Measurements from ENCODE around the gene IQGAP3. TPM values are rescaled to one million over a fixed set of nuclear protein-coding genes. Genes with fewer than 3 reads are reported as not detected.

The IQGAP3 gene
- total RNA-seq, 1 experiment from 2014 or later, result 48.3 TPM

- POLR2A ChIA-PET, result interaction anchor here (0.6 to 1.7 kb wide), 4 partner anchors 12 to 23 kb away, joined by 3 to 5 read pairs (median 4); no protein-coding TSS in a partner anchor
- CTCF ChIA-PET, result interaction anchor here (0.6 to 8.2 kb wide), 17 partner anchors 10 to 384 kb away, joined by 3 to 83 read pairs (median 3); partner anchors contain the start of gene MEF2D
- peak; percentile 33 for DNase-seq (ENCODE audit: unreplicated experiment)
- TF ChIP-seq, protein P1, sequence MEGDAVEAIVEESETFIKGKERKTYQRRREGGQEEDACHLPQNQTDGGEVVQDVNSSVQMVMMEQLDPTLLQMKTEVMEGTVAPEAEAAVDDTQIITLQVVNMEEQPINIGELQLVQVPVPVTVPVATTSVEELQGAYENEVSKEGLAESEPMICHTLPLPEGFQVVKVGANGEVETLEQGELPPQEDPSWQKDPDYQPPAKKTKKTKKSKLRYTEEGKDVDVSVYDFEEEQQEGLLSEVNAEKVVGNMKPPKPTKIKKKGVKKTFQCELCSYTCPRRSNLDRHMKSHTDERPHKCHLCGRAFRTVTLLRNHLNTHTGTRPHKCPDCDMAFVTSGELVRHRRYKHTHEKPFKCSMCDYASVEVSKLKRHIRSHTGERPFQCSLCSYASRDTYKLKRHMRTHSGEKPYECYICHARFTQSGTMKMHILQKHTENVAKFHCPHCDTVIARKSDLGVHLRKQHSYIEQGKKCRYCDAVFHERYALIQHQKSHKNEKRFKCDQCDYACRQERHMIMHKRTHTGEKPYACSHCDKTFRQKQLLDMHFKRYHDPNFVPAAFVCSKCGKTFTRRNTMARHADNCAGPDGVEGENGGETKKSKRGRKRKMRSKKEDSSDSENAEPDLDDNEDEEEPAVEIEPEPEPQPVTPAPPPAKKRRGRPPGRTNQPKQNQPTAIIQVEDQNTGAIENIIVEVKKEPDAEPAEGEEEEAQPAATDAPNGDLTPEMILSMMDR (IDR thresholded peaks at IDR 0.05; ENCODE audit: unreplicated experiment), result peak; percentile 53
- Mint-ChIP-seq H3K4me3 (ENCODE audit: unreplicated experiment) (no peak overlapping the region), H3K27me3 (ENCODE audit: insufficient read depth, unreplicated experiment) (no peaks in the 10 kb centered on the region), H3K36me3 (ENCODE audit: insufficient read depth, unreplicated experiment) (peaks cover 86% of the 10 kb centered on the region), H3K27ac (ENCODE audit: low read depth, unreplicated experiment) (peak overlapping the region; percentile 82), H3K9me3 (ENCODE audit: unreplicated experiment) (no peaks in the 10 kb centered on the region), H3K4me1 (ENCODE audit: insufficient read depth, unreplicated experiment) (peaks cover 31% of the 10 kb centered on the region)
- intact Hi-C loops (cut with micrococcal nuclease), result no loop called here
- no TSS peak for BruUV-seq (replicated peaks)
These were observed 91.8 kb downstream of the IQGAP3 start for GRCh38 chr1:156480411-156481192.

DNA sequence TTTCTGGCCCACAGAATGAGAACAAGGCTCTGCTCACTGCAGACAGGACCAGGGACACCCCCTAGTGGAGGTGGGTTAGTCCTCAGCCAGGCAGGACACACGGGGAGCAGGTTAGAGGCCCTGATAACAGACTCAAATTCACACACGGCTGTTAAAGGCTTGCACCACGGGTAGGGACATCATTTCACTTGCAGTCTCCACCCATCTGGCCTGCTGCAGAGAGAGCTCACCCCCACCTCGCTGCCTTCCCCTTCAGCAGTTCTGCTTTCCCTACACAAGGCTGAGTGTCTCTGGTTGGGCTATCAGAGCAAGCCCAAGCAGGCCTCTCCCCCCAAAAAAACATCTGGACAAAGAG is 92.4 kb downstream of the IQGAP3 start:
- peaks cover 31% of the 10 kb centered on the region for H3K4me1 Mint-ChIP-seq (ENCODE audit: insufficient read depth, unreplicated experiment)
- POLR2A ChIA-PET, result interaction anchor here (1.1 to 1.7 kb wide), 2 partner anchors 18 to 23 kb away, joined by 3 to 5 read pairs; no protein-coding TSS in a partner anchor
- TF ChIP-seq, protein P1 (IDR thresholded peaks at IDR 0.05; ENCODE audit: unreplicated experiment), result no peak
- H3K36me3 Mint-ChIP-seq (ENCODE audit: insufficient read depth, unreplicated experiment), result peaks cover 92% of the 10 kb centered on the region
- CTCF ChIA-PET, result interaction anchor here (0.7 to 8.2 kb wide), 14 partner anchors 11 to 129 kb away, joined by 3 to 83 read pairs (median 4); partner anchors contain the start of gene MEF2D
- intact Hi-C loops (cut with micrococcal nuclease), result no loop called here
- no peak overlapping the region for H3K4me3 Mint-ChIP-seq (ENCODE audit: unreplicated experiment)
- DNase-seq (ENCODE audit: unreplicated experiment), result peak; percentile 32
- H3K27me3 Mint-ChIP-seq (ENCODE audit: insufficient read depth, unreplicated experiment), result no peaks in the 10 kb centered on the region
- BruUV-seq (replicated peaks), result no TSS peak
- H3K27ac Mint-ChIP-seq (ENCODE audit: low read depth, unreplicated experiment), result peak overlapping the region; percentile 82
- H3K9me3 Mint-ChIP-seq (ENCODE audit: unreplicated experiment), result no peaks in the 10 kb centered on the region

DNA sequence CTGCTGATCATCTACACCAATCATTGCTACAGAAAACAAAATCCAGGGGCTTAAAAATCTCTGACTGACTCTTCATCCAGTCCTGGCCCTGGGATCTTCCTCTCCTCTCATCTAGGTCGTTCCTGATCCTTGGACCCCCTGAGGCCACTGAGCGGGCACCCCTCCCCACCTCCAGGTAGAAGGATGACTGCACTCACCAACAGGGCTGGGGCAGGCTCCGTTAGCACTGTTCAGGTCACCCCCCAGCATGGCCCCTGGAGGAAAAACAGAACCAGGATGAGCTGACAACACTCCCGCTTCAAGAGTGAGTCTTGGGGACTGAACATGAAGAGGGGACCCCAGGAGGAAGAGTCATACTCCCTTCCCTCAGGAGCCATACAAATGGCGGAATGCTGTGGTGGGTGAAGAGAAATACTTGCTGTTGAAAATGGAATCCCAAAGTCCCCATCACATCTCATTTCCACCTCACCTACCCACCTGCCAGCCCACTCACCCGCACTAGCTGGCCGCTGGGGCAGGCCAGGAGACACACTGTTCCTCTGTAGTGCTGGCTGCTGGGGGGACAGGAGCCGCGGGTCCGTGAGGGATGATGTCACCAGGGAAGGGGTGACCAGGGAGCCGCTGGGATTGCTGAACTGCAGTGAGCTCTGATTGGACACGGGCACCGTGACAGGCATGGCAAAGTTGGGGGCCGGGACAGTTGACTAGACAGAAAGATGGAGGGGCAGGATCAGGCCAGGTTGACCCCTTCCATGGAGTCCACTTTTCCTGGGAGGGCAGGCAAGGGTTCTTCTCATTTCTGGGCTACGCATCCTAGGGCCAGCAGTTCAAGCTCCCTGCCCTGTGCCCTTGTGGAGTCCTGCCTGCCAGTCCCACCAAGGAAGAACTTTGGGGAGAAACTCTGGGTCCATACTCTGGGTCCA is 93.0 kb downstream of the IQGAP3 start:
- peaks cover 98% of the 10 kb centered on the region for H3K36me3 Mint-ChIP-seq (ENCODE audit: insufficient read depth, unreplicated experiment)

More for the DNA sequence above, 93.0 kb downstream of the IQGAP3 start:
- ChIA-PET POLR2A (interaction anchor here (1.7 kb wide), 1 partner anchor 22 kb away, joined by 5 read pairs; no protein-coding TSS in a partner anchor), CTCF (interaction anchor here (0.6 to 8.2 kb wide), 11 partner anchors 18 to 129 kb away, joined by 3 to 83 read pairs (median 3); partner anchors contain the start of gene MEF2D)
- no peak overlapping the region for H3K4me3 Mint-ChIP-seq (ENCODE audit: unreplicated experiment)
- TF ChIP-seq, protein P1 (IDR thresholded peaks at IDR 0.05; ENCODE audit: unreplicated experiment), result no peak
- no peak for DNase-seq (ENCODE audit: unreplicated experiment)
- peak overlapping the region; percentile 82 for H3K27ac Mint-ChIP-seq (ENCODE audit: low read depth, unreplicated experiment)
- no TSS peak for BruUV-seq (replicated peaks)
- H3K4me1 Mint-ChIP-seq (ENCODE audit: insufficient read depth, unreplicated experiment), result peaks cover 31% of the 10 kb centered on the region
- intact Hi-C loops (cut with micrococcal nuclease), result no loop called here
- no peaks in the 10 kb centered on the region for H3K27me3 Mint-ChIP-seq (ENCODE audit: insufficient read depth, unreplicated experiment)
- no peaks in the 10 kb centered on the region for H3K9me3 Mint-ChIP-seq (ENCODE audit: unreplicated experiment)

All from MCF 10A (cell line).